Gastrocnemius medialis (tissue), 4 donors: ENCODE results near the gene SRD5A3.

Experiments used
- POLR2A ChIP-seq, 2 donors: fragments of 450-650 bp; IDR thresholded peaks; one replicate each; pipeline ENCODE4 v1.6.1; 2017; ENCODE audit warnings: antibody characterized with exemption in 2 of 2, mild to moderate bottlenecking in 2 of 2, moderate library complexity in 2 of 2
- TF ChIP-seq, protein P1 (sequence below), 5 experiments: fragments of 450-650 bp in 3 of 5; fragments of 200-600 bp in 2 of 5; sonication (generic) in 2 of 5; IDR thresholded peaks in 4 of 5; conservative IDR thresholded peaks in 1 of 5; 1 replicate in 4 of 5; 2 replicates in 1 of 5; pipeline ENCODE4 v1.5.1; 2016 to 2019; ENCODE audit warnings: antibody characterized with exemption in 5 of 5, mild to moderate bottlenecking in 3 of 5, moderate library complexity in 3 of 5

DNA sequence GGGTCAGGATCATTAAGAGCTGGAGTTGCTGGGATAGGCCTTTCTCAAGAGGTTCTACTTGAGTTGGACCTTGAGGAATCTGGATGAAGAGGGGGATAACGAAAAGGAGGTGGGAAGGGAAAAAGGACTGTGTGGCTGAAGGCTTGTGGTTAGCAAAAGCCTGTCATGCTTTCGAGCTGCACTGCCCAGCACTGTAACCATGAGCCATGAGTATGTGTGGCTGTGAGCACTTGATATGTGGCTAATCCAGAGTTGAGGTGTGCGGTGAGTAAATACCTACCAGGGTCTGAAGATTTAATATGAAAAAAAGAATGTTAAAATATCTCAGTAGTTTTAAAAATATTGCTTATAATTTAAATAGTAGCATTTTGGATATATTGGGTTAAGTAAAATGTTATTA, 61.1 kb downstream of the SRD5A3 start:
- no peak for TF ChIP-seq POLR2A (IDR thresholded peaks at IDR 0.05)
- TF ChIP-seq, protein P1, sequence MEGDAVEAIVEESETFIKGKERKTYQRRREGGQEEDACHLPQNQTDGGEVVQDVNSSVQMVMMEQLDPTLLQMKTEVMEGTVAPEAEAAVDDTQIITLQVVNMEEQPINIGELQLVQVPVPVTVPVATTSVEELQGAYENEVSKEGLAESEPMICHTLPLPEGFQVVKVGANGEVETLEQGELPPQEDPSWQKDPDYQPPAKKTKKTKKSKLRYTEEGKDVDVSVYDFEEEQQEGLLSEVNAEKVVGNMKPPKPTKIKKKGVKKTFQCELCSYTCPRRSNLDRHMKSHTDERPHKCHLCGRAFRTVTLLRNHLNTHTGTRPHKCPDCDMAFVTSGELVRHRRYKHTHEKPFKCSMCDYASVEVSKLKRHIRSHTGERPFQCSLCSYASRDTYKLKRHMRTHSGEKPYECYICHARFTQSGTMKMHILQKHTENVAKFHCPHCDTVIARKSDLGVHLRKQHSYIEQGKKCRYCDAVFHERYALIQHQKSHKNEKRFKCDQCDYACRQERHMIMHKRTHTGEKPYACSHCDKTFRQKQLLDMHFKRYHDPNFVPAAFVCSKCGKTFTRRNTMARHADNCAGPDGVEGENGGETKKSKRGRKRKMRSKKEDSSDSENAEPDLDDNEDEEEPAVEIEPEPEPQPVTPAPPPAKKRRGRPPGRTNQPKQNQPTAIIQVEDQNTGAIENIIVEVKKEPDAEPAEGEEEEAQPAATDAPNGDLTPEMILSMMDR (IDR thresholded peaks at IDR 0.05 in 4 of 5, conservative IDR thresholded peaks at IDR 0.05 in 1 of 5), result no peak
